K562 (cell line): ENCODE results near the gene ADAM15. TPM values are rescaled to one million over a fixed set of nuclear protein-coding genes. Genes with fewer than 3 reads are reported as not detected.

Source experiments
- ATF1 ChIP-seq, 2 experiments: fragments of 450-650 bp in 1 of 2; IDR thresholded peaks; 2 replicates each; pipeline ENCODE4 v1.6.1; 2016; ENCODE audit warnings: missing compliant biosample characterization in 1 of 2, missing genetic modification characterization in 1 of 2
- CREB1 ChIP-seq, 2 experiments: sonication (generic) in 1 of 2; formaldehyde crosslinking in 1 of 2; IDR thresholded peaks; 2 replicates each; pipeline versions ENCODE4 v1.6.1 to v1.8.0; 2012 to 2022; ENCODE audit warnings: inconsistent platforms in 1 of 2, mild to moderate bottlenecking in 1 of 2, missing genetic modification reagents in 1 of 2, moderate library complexity in 1 of 2
- FIP1L1 ChIP-seq: fragments of 200-400 bp; formaldehyde crosslinking; IDR thresholded peaks from 2 replicates; pipeline ENCODE4 v1.6.1; 2018; ENCODE audit warnings: mild to moderate bottlenecking, low read depth, low read length; ENCODE audit not compliant: poor library complexity, severe bottlenecking
- KLF16 ChIP-seq: IDR thresholded peaks from 2 replicates; pipeline ENCODE4 v1.6.1; 2016; ENCODE audit warnings: antibody characterized with exemption
- RAD21 ChIP-seq, 2 experiments: fragments of 250-450 bp in 1 of 2; fragments of 450-650 bp in 1 of 2; sonication (Bioruptor Pico) in 1 of 2; formaldehyde crosslinking in 1 of 2; IDR thresholded peaks in 1 of 2; conservative IDR thresholded peaks in 1 of 2; 2 replicates each; pipeline versions ENCODE4 v1.4.0 to v1.8.0; 2020 to 2022; ENCODE audit warnings: mild to moderate bottlenecking in 2 of 2, moderate library complexity in 1 of 2
- RBM34 ChIP-seq: fragments of 200-400 bp; formaldehyde crosslinking; IDR thresholded peaks from 2 replicates; pipeline ENCODE4 v1.6.1; 2018; ENCODE audit warnings: low read length, borderline replicate concordance; ENCODE audit not compliant: insufficient read depth
- TEAD1 ChIP-seq, 2 experiments: fragments of 450-650 bp in 1 of 2; sonication (generic) in 1 of 2; formaldehyde crosslinking; IDR thresholded peaks; 2 replicates each; pipeline versions ENCODE4 v1.4.0 to v1.8.0; 2020 to 2022; ENCODE audit warnings: mild to moderate bottlenecking in 2 of 2, missing genetic modification reagents in 1 of 2
- ZNF174 ChIP-seq: fragments of 250-450 bp; sonication (Bioruptor Pico); IDR thresholded peaks from 2 replicates; pipeline ENCODE4 v1.4.0; 2020; ENCODE audit warnings: mild to moderate bottlenecking
- ZNF384 ChIP-seq: IDR thresholded peaks from 2 replicates; pipeline ENCODE4 v1.6.1; 2012; ENCODE audit warnings: low read depth, low read length, improper control_type of control experiment
- ZNF780A ChIP-seq: fragments of 250-450 bp; sonication (Bioruptor Pico); IDR thresholded peaks from 2 replicates; pipeline ENCODE4 v1.5.0; 2021; ENCODE audit warnings: mild to moderate bottlenecking
- ZZZ3 ChIP-seq: fragments of 450-650 bp; IDR thresholded peaks from 2 replicates; pipeline ENCODE4 v1.6.1; 2016; ENCODE audit warnings: antibody characterized with exemption, mild to moderate bottlenecking, moderate library complexity
- polyA plus RNA-seq, 8 experiments: library from polyadenylated mRNA; depleted of rRNA in 4 of 8; stranded (reverse) in 5 of 8; unstranded in 3 of 8; fragments of >200 nt; fragmentation: Nextera tagmentation in 2 of 8; fragmentation: Illumina TruSeq in 1 of 8; extraction: Ambion mirVana in 2 of 8; extraction: Trizol in 1 of 8; gene quantifications; 2 replicates each; pipeline versions ENCODE4 v1.2.1 to v1.2.3, GENCODE V29; 2011 to 2014; ENCODE audit warnings: inconsistent platforms in 1 of 8, missing spikeins in 1 of 8
- total RNA-seq, 7 experiments: library from RNA; depleted of rRNA in 6 of 7; stranded (reverse); fragments of >200 nt in 6 of 7; fragmentation: Illumina TruSeq in 2 of 7; extraction: Trizol in 2 of 7; gene quantifications; 2 replicates each; pipeline versions ENCODE4 v1.2.1 to v1.2.3, GENCODE V29; 2011 to 2021; ENCODE audit warnings: low replicate concordance in 1 of 7
- TF ChIP-seq, protein P1 (sequence below): fragments of 250-450 bp; sonication (Bioruptor Pico); IDR thresholded peaks from 2 replicates; pipeline ENCODE4 v1.5.0; 2022; ENCODE audit warnings: mild to moderate bottlenecking
- TF ChIP-seq, protein P2 (sequence below), 3 experiments: fragments of 200-800 bp in 1 of 3; sonication (Bioruptor generic) in 1 of 3; sonication (generic) in 1 of 3; formaldehyde crosslinking in 1 of 3; IDR thresholded peaks; 2 replicates each; pipeline versions ENCODE4 v1.6.1 to v1.8.0; 2016 to 2022; ENCODE audit warnings: mild to moderate bottlenecking in 2 of 3, missing compliant biosample characterization in 2 of 3, missing genetic modification characterization in 2 of 3, missing genetic modification reagents in 1 of 3
- TF ChIP-seq, protein P3 (sequence below): sonication (generic); formaldehyde crosslinking; IDR thresholded peaks from 2 replicates; pipeline ENCODE4 v1.8.0; 2022; ENCODE audit warnings: missing genetic modification reagents, mild to moderate bottlenecking, moderate library complexity, borderline replicate concordance
- TF ChIP-seq, protein P4 (sequence below): sonication (generic); formaldehyde crosslinking; IDR thresholded peaks from 2 replicates; pipeline ENCODE4 v1.8.0; 2022; ENCODE audit warnings: mild to moderate bottlenecking, missing genetic modification reagents
- TF ChIP-seq, protein P5 (sequence below), 2 experiments: fragments of 450-650 bp in 1 of 2; IDR thresholded peaks; 2 replicates each; pipeline ENCODE4 v1.6.1; 2011 to 2017; ENCODE audit warnings: low read depth in 2 of 2, antibody characterized with exemption in 1 of 2, borderline replicate concordance in 1 of 2, low read length in 1 of 2, mild to moderate bottlenecking in 1 of 2, mixed read lengths in 1 of 2; ENCODE audit not compliant: control insufficient read depth in 1 of 2

The ADAM15 gene
- total and polyA plus RNA-seq, 9 of the 15 experiments (the other 6 are each of a cell fraction or from before 2014, with no cell fraction given), result 0.69 to 72.3 (median 32.8) TPM

DNA sequence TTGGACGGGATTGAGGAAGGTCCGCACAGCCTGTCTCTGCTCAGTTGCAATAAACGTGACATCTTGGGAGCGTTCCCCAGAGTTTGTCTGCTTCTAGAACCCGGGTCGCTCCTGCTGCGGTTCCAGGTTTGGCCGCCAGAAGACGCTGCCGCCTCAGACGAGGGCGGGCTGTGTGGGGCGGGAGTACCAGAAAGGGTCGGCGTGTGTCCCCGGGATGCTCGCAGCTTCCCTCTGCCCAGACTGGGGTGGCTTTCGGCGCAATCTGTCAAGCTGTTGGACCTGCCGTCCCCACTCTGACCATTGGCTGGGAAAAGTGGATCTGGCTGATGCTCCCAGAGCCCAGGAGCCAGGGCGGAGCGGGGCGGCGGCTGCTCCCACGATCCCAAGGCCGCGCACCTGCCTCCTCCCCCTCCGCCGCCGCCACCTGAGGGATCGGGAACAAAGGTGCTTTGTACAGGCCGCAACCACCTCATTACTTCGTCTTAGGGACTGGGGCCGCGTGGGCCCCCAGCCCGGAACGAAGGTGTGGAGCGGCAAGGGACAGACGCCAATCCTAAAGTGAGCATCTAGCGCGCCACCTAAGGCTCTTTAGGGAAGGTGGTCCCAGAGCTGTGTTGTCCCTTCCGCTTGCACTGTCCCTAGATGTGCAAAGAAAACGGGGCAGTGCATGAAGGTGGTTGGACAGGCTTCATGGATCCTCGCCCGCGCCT is 11.7 kb downstream of the ADAM15 start (continued):
- TF ChIP-seq, protein P1, sequence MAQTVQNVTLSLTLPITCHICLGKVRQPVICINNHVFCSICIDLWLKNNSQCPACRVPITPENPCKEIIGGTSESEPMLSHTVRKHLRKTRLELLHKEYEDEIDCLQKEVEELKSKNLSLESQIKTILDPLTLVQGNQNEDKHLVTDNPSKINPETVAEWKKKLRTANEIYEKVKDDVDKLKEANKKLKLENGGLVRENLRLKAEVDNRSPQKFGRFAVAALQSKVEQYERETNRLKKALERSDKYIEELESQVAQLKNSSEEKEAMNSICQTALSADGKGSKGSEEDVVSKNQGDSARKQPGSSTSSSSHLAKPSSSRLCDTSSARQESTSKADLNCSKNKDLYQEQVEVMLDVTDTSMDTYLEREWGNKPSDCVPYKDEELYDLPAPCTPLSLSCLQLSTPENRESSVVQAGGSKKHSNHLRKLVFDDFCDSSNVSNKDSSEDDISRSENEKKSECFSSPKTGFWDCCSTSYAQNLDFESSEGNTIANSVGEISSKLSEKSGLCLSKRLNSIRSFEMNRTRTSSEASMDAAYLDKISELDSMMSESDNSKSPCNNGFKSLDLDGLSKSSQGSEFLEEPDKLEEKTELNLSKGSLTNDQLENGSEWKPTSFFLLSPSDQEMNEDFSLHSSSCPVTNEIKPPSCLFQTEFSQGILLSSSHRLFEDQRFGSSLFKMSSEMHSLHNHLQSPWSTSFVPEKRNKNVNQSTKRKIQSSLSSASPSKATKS (CRISPR knock-in tag), result no peak
- TF ChIP-seq CREB1 (IDR thresholded peaks at IDR 0.05), result no peak
- TF ChIP-seq CREB1 (CRISPR knock-in tag; IDR thresholded peaks at IDR 0.05), result peak; percentile 35
- no peak for TF ChIP-seq ZNF780A (CRISPR knock-in tag)
- TF ChIP-seq, protein P2, sequence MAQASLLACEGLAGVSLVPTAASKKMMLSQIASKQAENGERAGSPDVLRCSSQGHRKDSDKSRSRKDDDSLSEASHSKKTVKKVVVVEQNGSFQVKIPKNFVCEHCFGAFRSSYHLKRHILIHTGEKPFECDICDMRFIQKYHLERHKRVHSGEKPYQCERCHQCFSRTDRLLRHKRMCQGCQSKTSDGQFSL (CRISPR knock-in tag; IDR thresholded peaks at IDR 0.05), result no peak
- TF ChIP-seq, protein P2 (tag; IDR thresholded peaks at IDR 0.05), result no peak
- TF ChIP-seq, protein P3, sequence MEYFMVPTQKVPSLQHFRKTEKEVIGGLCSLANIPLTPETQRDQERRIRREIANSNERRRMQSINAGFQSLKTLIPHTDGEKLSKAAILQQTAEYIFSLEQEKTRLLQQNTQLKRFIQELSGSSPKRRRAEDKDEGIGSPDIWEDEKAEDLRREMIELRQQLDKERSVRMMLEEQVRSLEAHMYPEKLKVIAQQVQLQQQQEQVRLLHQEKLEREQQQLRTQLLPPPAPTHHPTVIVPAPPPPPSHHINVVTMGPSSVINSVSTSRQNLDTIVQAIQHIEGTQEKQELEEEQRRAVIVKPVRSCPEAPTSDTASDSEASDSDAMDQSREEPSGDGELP (CRISPR knock-in tag), result peak; percentile 51; the same call in 1 of the 2 replicates
- TF ChIP-seq, protein P4, sequence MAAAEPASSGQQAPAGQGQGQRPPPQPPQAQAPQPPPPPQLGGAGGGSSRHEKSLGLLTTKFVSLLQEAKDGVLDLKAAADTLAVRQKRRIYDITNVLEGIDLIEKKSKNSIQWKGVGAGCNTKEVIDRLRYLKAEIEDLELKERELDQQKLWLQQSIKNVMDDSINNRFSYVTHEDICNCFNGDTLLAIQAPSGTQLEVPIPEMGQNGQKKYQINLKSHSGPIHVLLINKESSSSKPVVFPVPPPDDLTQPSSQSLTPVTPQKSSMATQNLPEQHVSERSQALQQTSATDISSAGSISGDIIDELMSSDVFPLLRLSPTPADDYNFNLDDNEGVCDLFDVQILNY (CRISPR knock-in tag), result no peak
- TF ChIP-seq ZZZ3, result no peak
- TF ChIP-seq RAD21 (CRISPR knock-in tag; conservative IDR thresholded peaks at IDR 0.05 in 1 of 2, IDR thresholded peaks at IDR 0.05 in 1 of 2), result peak; percentile 91 to 96
- TF ChIP-seq, protein P5, sequence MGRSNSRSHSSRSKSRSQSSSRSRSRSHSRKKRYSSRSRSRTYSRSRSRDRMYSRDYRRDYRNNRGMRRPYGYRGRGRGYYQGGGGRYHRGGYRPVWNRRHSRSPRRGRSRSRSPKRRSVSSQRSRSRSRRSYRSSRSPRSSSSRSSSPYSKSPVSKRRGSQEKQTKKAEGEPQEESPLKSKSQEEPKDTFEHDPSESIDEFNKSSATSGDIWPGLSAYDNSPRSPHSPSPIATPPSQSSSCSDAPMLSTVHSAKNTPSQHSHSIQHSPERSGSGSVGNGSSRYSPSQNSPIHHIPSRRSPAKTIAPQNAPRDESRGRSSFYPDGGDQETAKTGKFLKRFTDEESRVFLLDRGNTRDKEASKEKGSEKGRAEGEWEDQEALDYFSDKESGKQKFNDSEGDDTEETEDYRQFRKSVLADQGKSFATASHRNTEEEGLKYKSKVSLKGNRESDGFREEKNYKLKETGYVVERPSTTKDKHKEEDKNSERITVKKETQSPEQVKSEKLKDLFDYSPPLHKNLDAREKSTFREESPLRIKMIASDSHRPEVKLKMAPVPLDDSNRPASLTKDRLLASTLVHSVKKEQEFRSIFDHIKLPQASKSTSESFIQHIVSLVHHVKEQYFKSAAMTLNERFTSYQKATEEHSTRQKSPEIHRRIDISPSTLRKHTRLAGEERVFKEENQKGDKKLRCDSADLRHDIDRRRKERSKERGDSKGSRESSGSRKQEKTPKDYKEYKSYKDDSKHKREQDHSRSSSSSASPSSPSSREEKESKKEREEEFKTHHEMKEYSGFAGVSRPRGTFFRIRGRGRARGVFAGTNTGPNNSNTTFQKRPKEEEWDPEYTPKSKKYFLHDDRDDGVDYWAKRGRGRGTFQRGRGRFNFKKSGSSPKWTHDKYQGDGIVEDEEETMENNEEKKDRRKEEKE (IDR thresholded peaks at IDR 0.05; ENCODE audit: borderline replicate concordance in 1 of 2, control insufficient read depth in 1 of 2, low read depth in 2 of 2, low read length in 1 of 2), result no peak
- peak; percentile 64 for TF ChIP-seq FIP1L1
- TF ChIP-seq ATF1 (CRISPR knock-in tag; IDR thresholded peaks at IDR 0.05), result no peak
- no peak for TF ChIP-seq ATF1 (tag; IDR thresholded peaks at IDR 0.05)
- peak; percentile 61 for TF ChIP-seq KLF16
- no peak for TF ChIP-seq TEAD1 (CRISPR knock-in tag; IDR thresholded peaks at IDR 0.05)
- no peak for TF ChIP-seq ZNF174 (CRISPR knock-in tag)
- no peak for TF ChIP-seq ZNF384
- no peak for TF ChIP-seq RBM34
